ENCODE measurements around the gene NPAS4. TPM values are rescaled to one million over a fixed set of nuclear protein-coding genes. Genes with fewer than 3 reads are reported as not detected.
"Not testable (repeated sequence)": the region's sequence is repeated elsewhere in the genome, so short reads cannot be mapped to it uniquely, and the experiment has no call there.

Gene NPAS4
- total and polyA plus RNA-seq, 2 of the 4 experiments (the other 2 are of a cell fraction) = under 0.01 to 0.77 TPM

DNA sequence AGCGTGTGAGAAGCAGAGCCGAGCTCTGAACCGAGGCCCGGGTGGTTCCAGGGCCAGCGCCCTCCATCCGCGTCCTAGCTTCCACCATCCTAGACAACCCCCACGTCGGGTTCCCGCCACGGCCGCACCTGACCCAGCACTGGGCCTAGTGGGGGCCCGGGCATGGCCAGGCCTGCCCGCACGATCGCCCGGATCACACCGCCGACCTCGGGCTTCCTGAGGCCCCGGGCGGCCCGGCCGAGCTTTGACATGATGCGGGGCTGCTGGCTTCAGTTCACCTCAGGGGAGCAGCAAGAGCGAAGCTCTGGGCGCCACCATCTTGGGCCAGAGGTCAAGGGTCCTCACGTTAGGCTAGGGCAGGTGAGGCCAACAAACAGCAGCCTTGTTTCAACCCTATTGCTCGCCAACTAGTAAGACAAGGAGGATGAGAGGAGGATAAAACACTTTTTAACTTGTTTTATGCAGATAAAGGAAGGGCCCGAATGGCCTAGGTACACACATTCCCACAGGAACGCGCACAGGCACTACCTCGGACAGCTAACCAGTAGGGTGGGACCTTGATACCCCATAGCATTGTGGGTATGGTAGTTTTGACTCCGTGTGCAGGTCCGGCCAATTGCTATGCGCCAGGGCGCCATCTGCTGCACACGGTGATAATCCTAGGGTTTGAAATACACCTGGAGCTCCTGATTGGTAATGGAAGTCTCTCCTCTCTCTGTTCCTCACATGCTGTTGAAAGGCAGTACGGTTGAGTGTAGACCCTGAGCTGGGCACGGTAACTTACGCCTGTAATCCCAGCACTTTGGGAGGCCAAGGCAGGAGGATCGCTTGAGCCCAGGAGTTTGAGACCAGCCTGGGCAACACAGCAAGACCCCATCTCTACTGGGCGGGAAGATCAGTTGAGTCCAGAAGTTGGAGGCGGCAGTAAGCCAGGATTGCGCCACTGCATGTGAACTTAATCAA is 17.9 kb downstream of the NPAS4 start, which contains the start of gene MRPL11 (continued):
- 0 out of 2 replicates have a peak, but pooled peaks have one; percentile 18 for TF ChIP-seq USF2 (IDR thresholded peaks at IDR 0.05; ENCODE audit: low read depth, low read length)
- no peak for TF ChIP-seq FOS (IDR thresholded peaks at IDR 0.05; ENCODE audit: low read depth, low read length)
- TF ChIP-seq RFX5 (IDR thresholded peaks at IDR 0.05; ENCODE audit: low read depth, low read length) = no peak
- 0 out of 2 replicates have a peak, but pooled peaks have one; percentile 19 for TF ChIP-seq MAZ (IDR thresholded peaks at IDR 0.05; ENCODE audit: borderline replicate concordance, low read depth, low read length)

GRCh38 chr11:66440101-66440939 is 19.5 kb downstream of the NPAS4 start:
- DNase-seq; H2BK5ac ChIP-seq (ENCODE audit: low read depth, low read length, poor library complexity, severe bottlenecking); H2AFZ ChIP-seq (replicated peaks; ENCODE audit: low read length, poor library complexity); H3K14ac ChIP-seq (replicated peaks; ENCODE audit: low read depth, low read length); H3K18ac ChIP-seq (ENCODE audit: low read depth, low read length); H4K91ac ChIP-seq (ENCODE audit: insufficient read depth, low read depth, low read length); H3K9me3 ChIP-seq (ENCODE audit: control insufficient read depth, insufficient read depth, low read length); H4K8ac ChIP-seq (ENCODE audit: low read depth in 2 of 2, low read length in 2 of 2); ATAC-seq (ENCODE audit: low read depth); H2BK15ac ChIP-seq (ENCODE audit: low read depth, low read length); H3K27me3 ChIP-seq (ENCODE audit: control insufficient read depth, insufficient read depth, low read length); H3K4me3 ChIP-seq (ENCODE audit: insufficient read depth, low read depth, low read length); H3K56ac ChIP-seq (ENCODE audit: extremely low read depth, insufficient read depth, low read length); H4K20me1 ChIP-seq (ENCODE audit: insufficient read depth, low read length); intact Hi-C loops (cut with micrococcal nuclease); H4K5ac ChIP-seq (ENCODE audit: low read depth, low read length); H3K4ac ChIP-seq (ENCODE audit: low read depth, low read length); H3K9me1 ChIP-seq (ENCODE audit: insufficient read depth, low read length); H3K4me2 ChIP-seq (ENCODE audit: low read depth, low read length); H2BK120ac ChIP-seq (ENCODE audit: low read depth, low read length); H3K9ac ChIP-seq (ENCODE audit: low read depth, low read length); BruUV-seq (replicated peaks); H2AK5ac ChIP-seq (ENCODE audit: low read depth, low read length); POLR2A ChIA-PET (ENCODE audit: unreplicated experiment); H3K36me3 ChIP-seq (ENCODE audit: control insufficient read depth, insufficient read depth, low read length); H3K23ac ChIP-seq (ENCODE audit: low read depth, low read length); in situ Hi-C loops (cut with MboI; ENCODE audit: low sequenced_read_pairs); H2BK20ac ChIP-seq (ENCODE audit: low read depth, low read length); dilution Hi-C loops (cut with HindIII; ENCODE audit: low sequenced_read_pairs, unreplicated experiment); H2AK9ac ChIP-seq (replicated peaks; ENCODE audit: low read depth, low read length, poor library complexity); H3K27ac ChIP-seq (ENCODE audit: insufficient read depth, low read length): not testable (repeated sequence)
- CTCF ChIA-PET = interaction anchor here (1.8 kb wide), 1 partner anchor 32 kb away, joined by 8 read pairs; no protein-coding TSS in a partner anchor
- Histone ChIP-seq H3K79me1 (ENCODE audit: low read depth in 1 of 2, low read length in 2 of 2) (peaks cover 7 to 18% of the 10 kb centered on the region in 2 experiments), H3K4me1 (ENCODE audit: control insufficient read depth, insufficient read depth, low read length) (peaks cover 11% of the 10 kb centered on the region)
- WGBS, 2 experiments (ENCODE audit: extremely low coverage in 2 of 2, insufficient read length in 1 of 2) = 80% methylated on average over 1 of the region's 29 CpGs; no CpG with 5 or more reads in 1 of the 2 experiments
